GM21360 (cell line): ENCODE data around the gene DYRK2.

Experiments
- ATAC-seq: cut with Tn5 transposase; IDR thresholded peaks from one replicate; pipeline ENCODE4 v1.9.1; 2021; ENCODE audit warnings: mild to moderate bottlenecking, moderate library complexity; ENCODE audit not compliant: unreplicated experiment

DYRK2 gene

GRCh38 chr12:67648521-67649260 lies at the start of gene DYRK2:
Gene DYRK2, plus strand, starts transcription at chr12:67648745. Its CDS starts 389 bp downstream, at chr12:67649134.
- ATAC-seq = peak; percentile 39

- no peak for ATAC-seq
Observed at GRCh38 chr12:67599691-67600090, 48.9 kb upstream of the DYRK2 start.

GRCh38 chr12:67601126-67601525 lies 47.4 kb upstream of the DYRK2 start:
- no peak for ATAC-seq

- ATAC-seq = no peak
Observed at GRCh38 chr12:67609226-67609870, 39.2 kb upstream of the DYRK2 start.

- no peak for ATAC-seq
Observed at GRCh38 chr12:67613040-67613439, 35.5 kb upstream of the DYRK2 start.

- no peak for ATAC-seq
Observed at GRCh38 chr12:67617629-67618028, 30.9 kb upstream of the DYRK2 start.

- no peak for ATAC-seq
Observed at GRCh38 chr12:67618303-67618702, 30.2 kb upstream of the DYRK2 start.

GRCh38 chr12:67621112-67621511 lies 27.4 kb upstream of the DYRK2 start:
- ATAC-seq = no peak

- ATAC-seq = no peak
Observed at GRCh38 chr12:67621926-67622325, 26.6 kb upstream of the DYRK2 start.

GRCh38 chr12:67623259-67623658 lies 25.3 kb upstream of the DYRK2 start:
- no peak for ATAC-seq

GRCh38 chr12:67624355-67624754 lies 24.2 kb upstream of the DYRK2 start:
- no peak for ATAC-seq

GRCh38 chr12:67625004-67625403 lies 23.5 kb upstream of the DYRK2 start:
- ATAC-seq = no peak

- ATAC-seq = no peak
Observed at GRCh38 chr12:67626156-67626555, 22.4 kb upstream of the DYRK2 start.

GRCh38 chr12:67630373-67631088 lies 18.0 kb upstream of the DYRK2 start:
- peak; percentile 93 for ATAC-seq

- ATAC-seq = no peak
Observed at GRCh38 chr12:67632005-67632404, 16.5 kb upstream of the DYRK2 start.

GRCh38 chr12:67633024-67633610 lies 15.4 kb upstream of the DYRK2 start:
- ATAC-seq = no peak

GRCh38 chr12:67633708-67634107 lies 14.8 kb upstream of the DYRK2 start:
- ATAC-seq = no peak

- ATAC-seq = no peak
Observed at GRCh38 chr12:67634303-67634761, 14.2 kb upstream of the DYRK2 start.

GRCh38 chr12:67637718-67638117 lies 10.8 kb upstream of the DYRK2 start:
- no peak for ATAC-seq

- no peak for ATAC-seq
Observed at GRCh38 chr12:67638694-67639093, 9.9 kb upstream of the DYRK2 start.

GRCh38 chr12:67640863-67641262 lies 7.7 kb upstream of the DYRK2 start:
- no peak for ATAC-seq
